ENCODE data around the gene CKS2. TPM values are rescaled to one million over a fixed set of nuclear protein-coding genes. Genes with fewer than 3 reads are reported as not detected.

CKS2 gene
- total RNA-seq, 4 donors from 2014 or later, result 8.6 to 35.4 (median 26.8) TPM

DNA sequence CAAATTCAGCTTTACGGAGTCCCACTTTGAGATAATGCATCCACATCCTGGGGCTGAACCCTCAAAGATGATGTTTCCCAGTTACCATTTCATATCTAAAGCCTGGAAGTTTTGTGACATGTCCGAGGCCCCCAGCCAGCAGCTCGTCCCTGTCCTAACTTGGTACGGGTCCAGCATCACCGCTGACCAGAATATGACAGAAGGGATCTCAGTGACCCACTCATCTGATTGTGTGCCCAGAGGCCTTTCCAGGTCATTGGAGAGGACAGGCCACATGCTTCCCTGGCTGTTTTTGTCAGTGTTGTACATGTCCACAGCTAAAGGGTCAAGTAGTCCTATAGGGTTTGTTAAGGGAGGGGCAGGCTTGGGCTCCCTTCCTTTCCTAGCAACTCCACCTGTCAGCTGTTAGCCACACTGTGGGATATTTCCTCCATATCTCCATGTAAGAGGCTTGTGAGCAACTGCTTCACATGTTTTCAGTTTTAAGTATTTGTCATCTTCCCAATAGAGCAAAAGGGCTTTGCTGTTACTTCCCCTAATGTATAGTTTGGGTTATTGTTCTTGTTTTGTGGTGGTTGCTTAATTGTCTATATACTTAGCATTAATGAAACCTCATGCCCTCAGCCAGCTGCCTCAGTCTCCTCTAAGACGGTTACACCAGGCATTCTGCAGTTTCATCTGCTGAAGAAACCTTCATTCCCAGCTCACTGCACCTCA lies 40.7 kb downstream of the CKS2 start:
- TF ChIP-seq POLR2AphosphoS5 (IDR thresholded peaks at IDR 0.05) (no peak), EP300 (IDR thresholded peaks at IDR 0.05) (no peak), POLR2A (IDR thresholded peaks at IDR 0.05) (no peak)
- TF ChIP-seq, protein P1, sequence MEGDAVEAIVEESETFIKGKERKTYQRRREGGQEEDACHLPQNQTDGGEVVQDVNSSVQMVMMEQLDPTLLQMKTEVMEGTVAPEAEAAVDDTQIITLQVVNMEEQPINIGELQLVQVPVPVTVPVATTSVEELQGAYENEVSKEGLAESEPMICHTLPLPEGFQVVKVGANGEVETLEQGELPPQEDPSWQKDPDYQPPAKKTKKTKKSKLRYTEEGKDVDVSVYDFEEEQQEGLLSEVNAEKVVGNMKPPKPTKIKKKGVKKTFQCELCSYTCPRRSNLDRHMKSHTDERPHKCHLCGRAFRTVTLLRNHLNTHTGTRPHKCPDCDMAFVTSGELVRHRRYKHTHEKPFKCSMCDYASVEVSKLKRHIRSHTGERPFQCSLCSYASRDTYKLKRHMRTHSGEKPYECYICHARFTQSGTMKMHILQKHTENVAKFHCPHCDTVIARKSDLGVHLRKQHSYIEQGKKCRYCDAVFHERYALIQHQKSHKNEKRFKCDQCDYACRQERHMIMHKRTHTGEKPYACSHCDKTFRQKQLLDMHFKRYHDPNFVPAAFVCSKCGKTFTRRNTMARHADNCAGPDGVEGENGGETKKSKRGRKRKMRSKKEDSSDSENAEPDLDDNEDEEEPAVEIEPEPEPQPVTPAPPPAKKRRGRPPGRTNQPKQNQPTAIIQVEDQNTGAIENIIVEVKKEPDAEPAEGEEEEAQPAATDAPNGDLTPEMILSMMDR (IDR thresholded peaks at IDR 0.05), result no peak
- Histone ChIP-seq H3K9me3 (no peaks in the 10 kb centered on the region), H3K4me3 (no peak overlapping the region), H3K4me1 (peaks cover 3% of the 10 kb centered on the region), H3K27me3 (no peaks in the 10 kb centered on the region), H3K36me3 (peaks cover 99% of the 10 kb centered on the region), H3K27ac (no peak overlapping the region)
- DNase-seq (ENCODE audit: low spot score in 2 of 2), result no peak
- WGBS, result 93% methylated on average over 6 of the region's 6 CpGs

DNA sequence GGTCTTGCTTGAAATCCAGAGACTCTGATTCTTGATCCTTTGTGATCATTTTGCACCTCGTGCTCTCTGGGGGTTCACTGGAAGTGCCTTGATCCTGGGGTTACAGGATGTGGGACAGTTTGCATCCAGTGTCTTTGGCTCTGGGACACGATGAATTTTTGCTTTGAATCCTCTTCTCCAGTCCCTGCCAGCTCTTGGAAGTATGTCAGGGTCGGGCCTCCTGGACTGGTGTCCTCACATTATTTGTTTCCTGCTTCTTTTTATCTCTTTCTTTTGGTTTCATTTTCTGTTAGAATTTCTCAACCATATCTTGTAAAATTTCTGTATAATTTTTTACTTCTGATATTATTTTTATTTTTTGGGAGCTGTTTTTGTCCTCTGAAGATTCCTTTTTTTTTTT lies 41.5 kb downstream of the CKS2 start:
- Histone ChIP-seq H3K27me3 (no peaks in the 10 kb centered on the region), H3K27ac (no peak overlapping the region), H3K36me3 (peaks cover 99% of the 10 kb centered on the region), H3K4me3 (no peak overlapping the region), H3K4me1 (peaks cover 3% of the 10 kb centered on the region), H3K9me3 (no peaks in the 10 kb centered on the region)
- WGBS, result 61% methylated on average over 3 of the region's 3 CpGs
- DNase-seq (ENCODE audit: low spot score in 2 of 2), result no peak
- TF ChIP-seq, protein P1 (IDR thresholded peaks at IDR 0.05), result no peak
- TF ChIP-seq EP300 (IDR thresholded peaks at IDR 0.05) (no peak), POLR2A (IDR thresholded peaks at IDR 0.05) (no peak), POLR2AphosphoS5 (IDR thresholded peaks at IDR 0.05) (no peak)

DNA sequence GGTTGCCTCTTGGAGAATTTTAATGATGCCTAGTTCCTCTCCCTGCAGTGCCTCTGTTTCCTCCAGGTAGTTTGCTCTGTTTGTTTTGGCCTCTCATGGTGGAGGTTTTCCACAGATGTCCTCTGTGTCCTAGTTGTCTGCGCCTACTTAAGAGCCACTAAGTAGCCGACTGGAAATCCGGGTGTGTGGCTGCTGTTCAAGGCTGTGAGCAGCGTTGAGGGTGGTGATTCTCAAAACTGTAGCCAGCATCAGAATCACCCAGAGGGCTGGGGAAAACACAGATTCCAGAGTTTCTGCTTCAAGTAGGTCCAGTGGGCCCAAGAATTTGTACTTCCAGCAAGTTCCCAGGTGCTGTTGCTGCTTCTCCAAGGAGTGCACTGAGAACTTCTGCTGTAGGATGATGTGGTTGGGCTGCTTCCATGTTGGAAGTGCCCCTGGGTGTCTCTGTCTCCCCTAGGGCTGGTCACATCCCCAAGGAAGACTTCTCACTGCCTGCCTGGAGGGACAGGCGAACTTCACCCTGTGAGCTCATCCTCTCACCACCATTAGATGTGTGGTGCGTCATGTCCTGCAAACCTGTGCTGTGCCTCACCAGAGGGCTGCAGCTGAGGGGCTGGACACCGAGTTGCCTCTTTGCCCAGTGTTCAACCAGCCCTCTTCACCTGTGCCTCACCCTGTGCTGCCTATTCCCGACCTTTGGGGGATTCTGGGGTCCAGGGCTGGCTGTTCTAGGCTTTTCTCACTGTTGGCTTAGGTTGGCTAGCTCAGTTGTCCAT lies 42.1 kb downstream of the CKS2 start:
- no peaks in the 10 kb centered on the region for H3K27me3 ChIP-seq
- TF ChIP-seq, protein P1 (IDR thresholded peaks at IDR 0.05), result no peak
- TF ChIP-seq POLR2AphosphoS5 (IDR thresholded peaks at IDR 0.05) (no peak), POLR2A (IDR thresholded peaks at IDR 0.05) (no peak), EP300 (IDR thresholded peaks at IDR 0.05) (no peak)
- 75% methylated on average over 7 of the region's 8 CpGs for WGBS
- H3K36me3 ChIP-seq, result peaks cover 99% of the 10 kb centered on the region
- no peak overlapping the region for H3K27ac ChIP-seq
- DNase-seq (ENCODE audit: low spot score in 2 of 2), result no peak
- peaks cover 3% of the 10 kb centered on the region for H3K4me1 ChIP-seq
- no peaks in the 10 kb centered on the region for H3K9me3 ChIP-seq
- no peak overlapping the region for H3K4me3 ChIP-seq

DNA sequence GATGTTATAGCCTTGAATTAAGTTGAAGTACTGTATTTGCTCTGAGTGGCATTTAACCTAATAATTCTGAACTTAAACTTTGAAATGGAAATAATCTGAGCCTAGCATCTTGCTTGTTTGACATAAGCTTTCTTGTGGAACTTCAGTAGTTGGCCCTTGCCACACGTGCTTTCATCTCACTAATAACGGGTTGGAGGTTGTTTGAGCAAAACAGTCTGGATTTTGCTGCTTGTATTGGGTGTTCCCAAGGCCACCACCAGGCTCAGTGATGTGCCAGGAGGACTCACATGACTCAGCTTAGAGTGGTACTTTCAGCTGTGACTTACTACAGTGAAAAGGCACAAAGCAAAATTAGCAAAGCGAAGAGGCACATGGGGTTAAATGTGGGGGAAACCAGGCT lies 43.0 kb downstream of the CKS2 start:
- H3K4me1 ChIP-seq, result peaks cover 3% of the 10 kb centered on the region
- H3K27me3 ChIP-seq, result no peaks in the 10 kb centered on the region
- peaks cover 99% of the 10 kb centered on the region for H3K36me3 ChIP-seq
- no peaks in the 10 kb centered on the region for H3K9me3 ChIP-seq
- H3K27ac ChIP-seq, result no peak overlapping the region
- DNase-seq (ENCODE audit: low spot score in 2 of 2), result no peak
- H3K4me3 ChIP-seq, result no peak overlapping the region
- TF ChIP-seq POLR2AphosphoS5 (IDR thresholded peaks at IDR 0.05) (no peak), EP300 (IDR thresholded peaks at IDR 0.05) (no peak), POLR2A (IDR thresholded peaks at IDR 0.05) (no peak)
- TF ChIP-seq, protein P1 (IDR thresholded peaks at IDR 0.05), result no peak
- WGBS, result 61% methylated on average over 3 of the region's 3 CpGs

DNA sequence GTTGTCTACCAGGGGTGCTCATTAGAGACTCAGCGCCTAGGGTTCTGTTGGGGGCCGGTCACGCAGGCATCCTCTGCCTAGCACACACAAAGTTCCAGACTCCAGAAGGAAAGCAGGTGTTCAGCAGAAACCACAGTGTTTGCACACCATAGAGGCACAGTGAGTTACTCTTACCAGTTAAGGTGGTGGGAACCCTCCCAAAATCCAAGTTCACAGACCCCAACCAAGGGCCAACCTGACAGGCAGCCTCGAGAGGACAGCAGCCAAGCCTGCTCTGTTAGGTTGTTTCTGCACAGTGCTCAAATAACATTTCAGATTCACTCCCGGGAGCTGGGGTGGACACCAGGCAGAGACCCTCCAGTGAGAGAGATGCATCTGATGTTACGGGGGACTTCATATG lies 43.5 kb downstream of the CKS2 start:
- peaks cover 3% of the 10 kb centered on the region for H3K4me1 ChIP-seq
- no peak for DNase-seq (ENCODE audit: low spot score in 2 of 2)

More for the DNA sequence above, 43.5 kb downstream of the CKS2 start:
- Histone ChIP-seq H3K4me3 (no peak overlapping the region), H3K36me3 (peaks cover 97% of the 10 kb centered on the region), H3K27me3 (no peaks in the 10 kb centered on the region), H3K9me3 (no peaks in the 10 kb centered on the region), H3K27ac (no peak overlapping the region)
- TF ChIP-seq EP300 (IDR thresholded peaks at IDR 0.05) (no peak), POLR2AphosphoS5 (IDR thresholded peaks at IDR 0.05) (no peak), POLR2A (IDR thresholded peaks at IDR 0.05) (no peak)
- TF ChIP-seq, protein P1 (IDR thresholded peaks at IDR 0.05), result no peak
- WGBS, result 96% methylated on average over 6 of the region's 6 CpGs

Measured in suprapubic skin (tissue), 4 donors.